Measurements from ENCODE around the gene PRR15L.

The PRR15L gene

DNA sequence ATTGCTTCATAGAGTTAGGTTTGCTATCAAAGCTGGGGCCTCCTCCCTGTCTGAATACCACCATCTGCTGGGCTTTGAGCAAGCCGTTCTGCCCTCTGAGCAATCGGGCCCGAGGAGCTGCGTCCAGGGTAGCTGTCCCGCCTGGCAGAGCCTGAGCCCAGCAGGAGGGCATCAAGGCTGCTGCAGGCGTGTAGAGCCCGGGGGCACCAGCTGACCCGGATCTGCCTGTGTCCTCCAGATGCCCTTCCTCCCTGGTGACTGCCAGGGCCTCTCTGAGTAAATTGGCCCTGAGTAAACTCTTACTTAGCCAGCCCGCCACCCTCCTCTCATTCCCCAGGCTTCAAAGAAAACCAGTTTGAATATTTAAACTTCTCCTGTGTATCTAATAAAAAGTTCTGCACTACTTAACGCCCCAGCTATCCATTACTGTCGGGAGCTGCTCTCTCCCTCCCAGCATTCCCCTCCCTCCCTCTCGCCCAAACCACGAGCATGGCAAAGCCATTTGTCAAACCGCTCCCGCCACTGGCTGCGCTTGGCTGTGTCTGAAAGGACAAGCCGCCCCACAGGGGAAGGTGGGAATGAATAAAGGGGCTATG lies 29.7 kb upstream of the PRR15L start:
- FAIRE-seq, result no peak

DNA sequence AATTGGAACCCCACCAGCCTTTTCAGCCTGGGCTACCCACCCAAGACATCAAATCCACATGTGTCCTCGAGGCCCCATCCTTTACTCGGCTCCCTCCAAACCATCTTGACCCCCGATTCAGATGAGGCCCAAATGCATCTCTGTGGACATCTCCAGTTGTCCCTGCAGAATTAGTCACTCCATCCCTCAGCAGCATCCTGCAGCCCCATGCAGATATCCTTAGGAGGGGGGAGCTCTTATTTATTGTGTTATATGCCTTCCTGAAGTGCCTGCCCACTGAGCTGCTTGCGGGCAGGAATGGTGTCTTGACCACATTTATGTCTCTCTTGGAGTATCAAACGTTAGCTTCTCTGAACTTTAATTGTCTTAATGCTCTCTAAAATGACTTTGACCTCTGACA lies 28.8 kb upstream of the PRR15L start:
- FAIRE-seq, result no peak

DNA sequence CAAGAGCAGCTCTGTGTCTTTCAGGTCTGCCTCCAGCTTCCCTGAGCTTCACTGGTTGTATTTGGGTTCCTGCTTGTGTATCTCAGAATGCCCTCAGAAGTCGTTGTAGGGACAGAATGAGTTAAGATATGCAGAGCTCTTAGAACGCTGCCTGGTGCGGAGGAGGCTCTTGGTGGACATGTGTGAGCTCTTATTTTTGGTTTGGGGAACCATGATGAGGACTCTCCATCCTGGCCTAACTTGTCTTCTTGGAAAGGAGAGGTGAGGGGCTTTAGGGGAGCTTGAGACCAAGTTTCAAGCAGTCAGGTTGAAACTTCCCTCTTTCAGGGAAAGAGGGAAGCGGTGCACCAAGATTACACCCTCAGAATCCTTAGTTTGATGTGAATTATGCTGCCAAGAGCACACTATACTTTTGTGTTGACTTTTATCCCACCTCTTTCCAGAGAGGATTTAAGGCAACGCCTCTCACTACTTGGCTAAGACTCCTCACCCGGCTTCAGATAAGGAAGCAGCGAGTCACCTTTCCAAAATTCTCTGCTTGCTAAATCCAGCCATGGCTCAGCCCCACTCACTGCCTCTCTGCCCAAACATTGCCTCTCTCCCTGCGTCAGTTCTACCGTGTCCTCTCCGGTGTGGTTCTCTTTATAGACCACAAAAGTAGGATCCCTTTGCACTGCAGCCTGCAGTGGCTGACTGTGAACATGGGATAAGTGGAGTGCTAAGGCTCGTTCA lies 26.0 kb upstream of the PRR15L start:
- FAIRE-seq, result no peak

DNA sequence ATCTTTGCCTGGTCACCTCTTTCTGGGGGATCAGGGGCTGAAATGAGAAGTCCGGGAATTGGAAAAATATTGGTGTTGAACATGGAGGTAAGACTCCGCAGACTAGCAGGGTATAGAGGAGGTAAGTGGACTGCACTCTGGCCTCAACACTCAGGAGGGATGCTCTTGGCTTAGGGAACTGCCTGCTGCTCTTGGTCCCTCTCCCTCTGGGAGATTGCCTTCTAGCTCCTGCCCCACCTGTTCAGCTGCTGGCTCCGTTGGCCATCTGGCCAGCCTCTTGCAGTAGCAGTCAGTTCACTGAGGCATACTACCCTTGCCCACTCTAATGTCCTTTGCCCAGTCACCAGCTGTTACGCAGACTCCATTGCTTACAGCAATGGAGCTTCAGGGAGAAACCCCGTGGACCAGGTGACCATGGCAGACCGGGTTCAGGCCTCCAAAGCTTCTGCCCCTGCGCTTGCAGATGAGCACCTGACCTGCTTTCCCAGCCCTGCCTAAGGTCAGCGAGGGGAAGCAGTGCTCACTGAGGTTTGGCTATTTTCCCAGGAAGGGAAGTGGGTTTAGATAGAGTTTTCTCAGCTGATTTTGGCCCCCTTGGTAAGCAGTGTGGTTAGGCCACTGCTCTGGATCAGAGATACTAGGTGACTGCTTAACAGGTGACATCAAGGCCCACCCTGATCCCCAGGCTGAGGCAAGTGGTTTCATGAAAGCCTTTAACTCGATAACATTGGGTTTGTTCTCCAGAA lies 25.1 kb upstream of the PRR15L start:
- no peak for FAIRE-seq

DNA sequence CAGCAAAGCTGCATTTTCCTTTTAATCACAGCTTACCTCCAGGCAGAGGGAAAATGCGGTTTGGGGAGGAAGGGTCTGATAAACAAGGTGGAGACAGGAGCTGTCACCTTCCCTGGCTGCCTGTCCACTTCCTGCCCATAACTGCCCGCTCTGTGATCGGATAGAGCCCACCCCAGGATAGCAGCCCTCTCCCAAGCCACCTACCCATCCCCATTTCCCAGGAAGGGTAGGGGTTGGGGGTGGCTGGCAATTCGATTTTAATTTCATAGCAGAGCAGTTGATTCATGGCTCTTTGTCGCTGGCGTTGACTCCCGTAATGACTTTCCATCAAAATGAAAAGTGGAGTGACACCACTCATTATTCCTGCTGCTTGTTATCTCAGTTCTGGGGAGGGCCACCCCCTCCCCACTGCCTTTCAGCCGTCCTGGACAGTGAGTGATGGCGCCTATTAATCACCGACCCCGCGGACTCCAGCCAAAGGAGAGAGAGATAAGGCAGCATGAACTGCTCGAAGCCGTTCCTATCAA lies 24.5 kb upstream of the PRR15L start:
- no peak for FAIRE-seq

DNA sequence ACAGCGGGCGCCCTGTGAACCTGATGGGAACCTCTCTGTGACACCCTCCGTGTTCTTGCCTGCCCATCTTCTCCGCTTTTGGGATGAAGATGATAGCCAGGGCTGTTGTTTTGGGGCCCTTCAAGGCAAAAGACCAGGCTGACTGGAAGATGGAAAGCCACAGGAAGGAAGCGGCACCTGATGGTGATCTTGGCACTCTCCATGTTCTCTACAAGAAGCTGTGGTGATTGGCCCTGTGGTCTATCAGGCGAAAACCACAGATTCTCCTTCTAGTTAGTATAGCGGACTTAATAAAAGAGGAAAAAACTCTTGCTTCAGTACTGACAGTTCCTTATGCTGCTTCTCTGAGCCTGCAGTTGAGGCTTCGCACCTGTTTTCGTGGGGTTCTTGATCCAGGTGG lies 23.8 kb upstream of the PRR15L start:
- FAIRE-seq, result no peak

DNA sequence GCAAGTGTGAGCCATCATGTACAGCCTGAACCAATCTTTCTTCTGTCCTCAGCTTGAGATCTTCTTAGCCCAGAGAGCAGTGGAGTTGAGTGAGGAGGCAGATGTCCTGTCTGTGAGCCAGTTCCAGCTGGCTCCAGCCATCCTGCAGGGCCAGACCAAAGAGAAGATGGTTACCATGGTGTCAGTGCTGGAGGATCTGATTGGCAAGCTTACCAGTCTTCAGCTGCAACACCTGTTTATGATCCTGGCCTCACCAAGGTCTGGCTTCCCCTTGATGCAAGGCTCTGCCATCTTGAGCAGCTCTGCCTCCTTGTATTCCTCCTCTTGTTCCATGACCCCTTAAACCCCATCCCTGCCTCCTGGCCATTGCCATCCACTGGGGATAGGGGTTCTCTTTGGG lies 22.9 kb upstream of the PRR15L start:
- no peak for FAIRE-seq

DNA sequence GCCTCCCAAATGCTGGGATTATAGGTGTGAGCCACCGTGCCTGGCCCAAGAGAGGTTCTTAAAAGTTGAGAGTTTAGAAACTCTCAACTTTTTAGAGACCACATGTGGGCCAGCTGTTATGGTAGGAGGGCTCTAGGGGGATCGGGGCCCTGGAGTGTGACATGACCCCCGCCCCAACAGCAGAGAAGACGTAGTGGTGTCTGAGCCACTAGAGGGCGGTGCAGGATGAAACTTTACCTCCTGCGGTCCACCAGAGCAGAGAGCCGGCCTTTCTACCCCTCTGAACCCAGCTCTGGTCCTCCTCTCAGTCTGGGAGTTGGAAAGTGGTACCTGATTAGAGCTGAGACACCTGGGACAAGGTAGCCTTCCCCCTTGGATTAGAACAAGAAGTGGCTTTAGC lies 20.6 kb upstream of the PRR15L start:
- no peak for FAIRE-seq

DNA sequence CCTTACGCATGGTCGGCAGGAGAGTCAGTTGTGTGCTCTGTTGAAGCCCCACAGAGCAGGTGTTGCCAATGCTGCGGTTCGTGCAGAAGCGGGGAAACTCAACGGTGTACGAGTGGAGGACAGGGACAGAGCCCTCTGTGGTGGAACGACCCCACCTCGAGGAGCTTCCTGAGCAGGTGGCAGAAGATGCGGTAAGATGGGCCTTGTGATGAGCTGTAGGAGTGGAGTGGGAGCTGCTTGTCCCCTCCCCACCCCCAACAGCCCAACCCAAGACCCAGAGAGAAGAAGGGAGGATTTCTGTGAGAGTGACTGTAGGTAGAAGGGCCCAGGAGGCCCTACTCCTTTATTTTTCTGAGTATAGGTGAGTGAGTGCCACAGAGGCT lies 18.1 kb upstream of the PRR15L start:
- FAIRE-seq, result no peak

DNA sequence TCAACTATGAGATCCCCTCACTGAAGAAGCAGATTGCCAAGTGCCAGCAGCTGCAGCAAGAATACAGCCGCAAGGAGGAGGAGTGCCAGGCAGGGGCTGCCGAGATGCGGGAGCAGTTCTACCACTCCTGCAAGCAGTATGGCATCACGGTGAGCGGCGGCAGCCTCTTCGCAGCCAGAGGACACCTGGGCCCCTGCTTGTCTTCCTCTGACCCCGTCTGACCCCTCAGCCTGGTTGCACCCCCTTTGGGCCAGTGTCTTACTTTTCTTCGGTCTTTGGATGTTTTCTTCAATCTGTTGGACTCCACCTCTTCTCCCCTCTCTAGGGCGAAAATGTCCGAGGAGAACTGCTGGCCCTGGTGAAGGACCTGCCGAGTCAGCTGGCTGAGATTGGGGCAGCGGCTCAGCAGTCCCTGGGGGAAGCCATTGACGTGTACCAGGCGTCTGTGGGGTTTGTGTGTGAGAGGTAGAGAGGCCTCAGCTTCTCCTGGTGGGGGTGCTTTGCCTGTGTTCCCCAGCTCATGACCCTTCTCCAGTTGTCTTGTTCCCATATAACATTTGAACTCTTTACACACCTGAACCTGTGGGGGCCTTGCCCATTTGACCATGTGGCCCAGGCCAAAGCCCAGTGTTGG lies 17.6 kb upstream of the PRR15L start:
- no peak for FAIRE-seq

DNA sequence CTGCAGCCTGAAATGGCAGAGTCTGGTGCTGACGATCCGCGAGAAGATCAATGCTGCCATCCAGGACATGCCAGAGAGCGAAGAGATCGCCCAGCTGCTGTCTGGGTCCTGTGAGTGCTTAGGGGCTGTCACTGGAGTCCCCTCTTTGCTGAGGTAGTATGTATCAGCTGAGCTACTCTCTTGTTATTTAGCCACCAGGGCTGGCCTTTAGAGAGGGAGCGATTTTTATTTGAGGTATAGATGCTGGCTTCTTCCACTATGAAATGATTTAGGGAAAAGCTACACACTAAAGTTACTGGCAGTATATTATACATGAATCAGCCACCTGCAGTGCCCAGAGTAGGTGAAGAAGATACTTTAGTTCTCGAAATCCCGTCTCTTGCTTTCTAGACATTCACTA lies 15.9 kb upstream of the PRR15L start:
- no peak for FAIRE-seq

DNA sequence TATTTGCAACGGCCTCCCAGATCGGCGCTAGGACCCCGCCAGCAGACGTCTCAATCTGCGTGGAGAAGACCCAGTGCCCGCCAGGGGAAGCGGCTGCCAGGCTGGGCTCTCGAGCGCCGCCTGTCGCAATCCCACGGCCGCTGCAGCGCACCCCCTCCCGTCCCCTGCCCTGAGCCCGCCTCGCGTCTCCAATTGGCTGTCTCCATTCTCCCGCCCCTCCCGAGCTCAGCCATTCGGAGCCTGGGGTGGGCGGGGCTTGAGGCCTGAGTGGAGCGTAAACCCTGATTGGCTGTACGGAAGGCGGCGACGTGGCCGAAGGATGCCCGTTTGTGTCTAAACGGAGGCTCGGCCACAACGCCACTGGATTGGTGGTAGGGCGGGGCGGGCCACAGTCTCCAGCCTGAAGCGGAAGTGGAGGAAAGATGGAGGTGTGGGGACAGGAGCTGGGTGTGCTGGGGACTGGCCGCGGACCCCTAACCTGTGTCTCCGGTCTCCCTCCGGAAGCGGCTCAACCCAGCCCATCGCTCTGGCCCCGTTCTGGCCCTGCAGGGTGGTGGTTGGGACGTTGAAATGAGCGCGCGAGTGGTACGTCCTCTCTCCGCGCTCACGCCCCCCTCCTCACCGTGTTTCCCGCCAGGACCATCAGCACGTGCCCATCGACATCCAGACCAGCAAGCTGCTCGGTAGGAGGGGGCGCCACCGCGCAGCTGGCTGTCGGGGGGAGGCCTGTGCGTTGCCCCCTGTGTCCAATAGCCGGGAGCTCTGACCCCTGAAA lies 13.2 kb upstream of the PRR15L start, which contains the start of gene CDK5RAP3:
Gene CDK5RAP3, plus strand, starts transcription at position 389 of the 775 bp plus-strand sequence. Its CDS starts 34 bp downstream, at position 423.
- peak; percentile 47 for FAIRE-seq

DNA sequence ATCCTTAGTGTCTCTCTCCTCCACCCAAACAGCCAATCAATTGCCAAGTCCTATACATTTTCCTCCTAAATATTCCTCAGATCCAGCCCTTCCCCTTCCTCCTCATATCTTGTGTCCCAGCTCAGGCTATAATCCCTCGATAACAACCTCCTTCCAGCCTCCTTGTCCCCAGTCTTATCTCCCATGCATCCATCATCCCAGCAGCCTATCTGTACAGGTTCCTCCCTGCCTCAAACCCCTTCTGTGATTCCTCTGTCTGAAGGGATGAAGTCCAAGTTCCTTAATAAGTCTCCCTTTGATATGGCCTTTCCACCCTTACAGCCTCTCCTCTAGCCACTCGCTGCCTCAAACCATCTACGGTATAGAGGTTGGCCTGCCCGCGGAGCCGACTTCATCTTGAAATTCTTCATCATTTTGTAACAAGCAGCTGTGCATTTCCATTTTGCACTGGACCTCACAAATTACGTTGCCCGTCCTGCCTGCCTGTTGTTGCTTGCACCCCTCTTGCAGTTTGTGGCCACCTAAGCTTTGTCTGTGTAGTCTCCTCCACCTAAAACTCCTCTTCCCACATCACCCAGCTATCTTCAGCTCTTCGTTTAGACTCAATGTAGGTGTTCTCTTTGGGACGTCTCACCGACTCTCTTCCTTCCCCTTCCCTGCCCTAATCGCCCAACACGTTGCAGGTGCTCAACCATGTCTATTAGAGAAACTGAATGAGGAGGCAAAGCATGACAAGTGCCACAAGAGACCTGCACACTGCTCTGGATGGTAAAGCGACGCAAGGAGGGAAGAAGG lies 12.4 kb upstream of the PRR15L start:
- FAIRE-seq, result no peak

DNA sequence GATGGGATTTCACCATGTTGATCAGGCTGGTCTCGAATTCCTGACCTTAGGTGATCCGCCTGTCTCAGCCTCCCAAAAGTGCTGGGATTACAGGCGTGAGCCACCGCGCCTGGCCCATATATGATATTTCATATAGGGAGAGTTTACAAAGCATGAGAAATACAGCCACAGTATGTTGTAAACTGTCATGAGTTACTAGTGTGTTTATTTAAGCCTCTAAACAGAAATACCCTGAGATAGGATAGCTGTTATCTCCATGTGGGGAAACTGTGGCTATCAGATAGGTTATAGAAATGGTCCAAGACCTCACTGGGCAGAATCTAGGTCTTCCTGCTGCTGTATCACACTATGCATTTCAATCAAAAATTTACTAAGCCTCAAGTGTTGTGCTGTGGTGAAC lies 11.2 kb upstream of the PRR15L start:
- FAIRE-seq, result no peak

DNA sequence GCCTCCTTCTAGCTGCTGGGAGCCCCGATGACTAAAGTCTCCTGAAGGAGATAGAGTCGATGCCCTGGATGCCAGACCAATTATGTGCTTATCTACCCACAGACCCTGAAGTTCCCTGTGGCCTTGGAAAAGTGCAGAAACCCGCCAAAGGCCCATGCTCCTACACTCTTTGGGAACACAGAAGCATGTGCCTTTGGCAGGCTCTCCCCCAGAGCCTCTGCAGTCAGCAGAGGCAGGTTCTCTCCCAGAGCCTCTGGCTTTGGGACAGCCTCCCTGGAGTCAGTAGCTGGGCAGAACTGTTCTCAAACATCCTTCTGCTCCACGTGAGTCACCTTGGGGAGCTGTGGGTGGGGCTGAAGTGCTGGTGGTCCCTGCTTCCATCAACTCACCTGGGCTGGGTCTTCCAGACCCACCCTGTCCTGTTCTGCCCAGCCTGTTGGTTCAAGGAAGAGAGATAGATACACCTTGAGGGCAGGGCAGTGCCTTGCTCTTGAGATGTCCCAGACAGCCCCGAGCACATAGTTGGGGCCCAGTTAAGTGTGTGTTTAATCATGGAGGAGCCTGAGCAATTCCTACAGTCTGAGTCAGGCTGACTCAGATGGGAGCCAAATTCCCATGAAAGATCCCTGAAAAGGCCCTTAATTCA lies 10.0 kb upstream of the PRR15L start:
- FAIRE-seq, result no peak

DNA sequence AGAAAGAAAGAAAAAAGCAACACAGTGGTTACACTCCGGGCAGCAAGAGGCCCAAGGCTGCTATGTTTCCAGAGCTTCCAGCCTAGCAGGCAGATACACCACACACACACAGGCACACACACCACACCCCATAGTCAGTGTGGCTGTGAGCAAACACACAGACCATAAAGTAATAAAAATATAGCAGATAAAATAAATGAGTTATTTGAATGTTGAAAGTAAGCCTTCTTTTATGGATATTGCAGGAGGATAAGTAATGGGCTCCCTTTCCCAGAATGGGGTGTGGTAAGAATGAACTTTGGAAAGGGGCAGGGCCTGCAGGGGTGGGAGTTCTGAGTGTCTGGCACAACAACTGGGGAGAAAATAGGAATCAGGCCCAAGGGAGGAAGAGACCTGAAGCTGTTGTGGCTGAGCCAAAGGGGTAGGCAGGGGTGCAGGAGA lies 8.4 kb upstream of the PRR15L start:
- FAIRE-seq, result no peak

DNA sequence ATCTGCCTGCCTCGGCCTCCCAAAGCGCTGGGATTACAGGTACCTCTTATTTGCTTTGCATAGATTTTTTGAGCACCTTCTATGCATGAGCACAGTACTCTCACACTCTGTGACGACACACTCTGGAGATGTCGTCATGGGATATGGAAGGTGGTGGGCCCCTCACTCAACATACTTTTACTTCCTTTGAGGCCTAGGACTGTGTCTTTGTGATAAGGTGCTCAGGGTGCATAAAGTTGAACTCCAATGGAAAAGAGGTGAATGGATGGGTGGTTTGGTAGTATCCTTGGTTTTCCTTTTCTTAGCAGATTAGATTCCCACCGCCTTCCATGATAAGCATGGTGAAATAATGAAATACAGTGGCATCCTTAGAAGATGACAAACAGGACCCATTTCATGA lies 7.2 kb upstream of the PRR15L start:
- FAIRE-seq, result no peak

DNA sequence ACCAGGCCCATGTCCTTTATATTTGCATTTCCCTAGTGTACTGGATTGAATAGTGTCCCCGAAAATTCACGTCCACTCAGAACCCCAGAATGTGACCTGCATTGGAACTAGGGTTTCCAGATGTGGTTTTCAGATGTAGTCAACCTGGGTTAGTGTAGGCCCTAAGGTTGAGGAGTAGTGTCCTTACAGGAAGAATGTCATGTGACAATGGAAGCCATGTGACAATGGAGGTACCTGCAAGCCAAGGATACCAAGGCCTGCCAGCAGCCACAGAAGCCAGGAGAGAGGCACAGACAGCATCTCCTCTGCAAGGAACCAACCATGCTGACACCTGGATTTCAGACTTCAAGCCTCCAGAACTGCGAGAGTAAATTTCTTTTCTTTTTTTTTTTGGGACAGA lies 5.2 kb upstream of the PRR15L start:
- no peak for FAIRE-seq

DNA sequence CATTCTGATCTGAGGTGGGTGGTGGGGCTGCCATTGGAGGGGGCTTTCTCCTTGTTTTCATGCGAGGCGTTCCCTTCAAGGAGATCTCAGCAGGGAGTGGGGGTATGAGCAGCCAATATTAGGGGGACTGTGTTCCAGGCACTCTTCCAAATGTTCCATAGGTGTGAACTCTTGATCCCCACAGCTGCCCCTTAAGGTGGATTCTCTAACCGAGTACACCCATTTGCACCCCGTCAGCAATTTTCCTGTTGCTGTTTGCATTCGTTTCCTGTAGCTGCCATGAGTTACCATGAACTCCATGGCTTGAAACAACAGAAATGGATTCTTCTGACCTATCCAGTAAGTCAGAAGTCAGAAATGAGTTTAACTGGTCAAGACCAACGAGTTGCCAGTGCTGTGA lies 3.7 kb upstream of the PRR15L start:
- no peak for FAIRE-seq

DNA sequence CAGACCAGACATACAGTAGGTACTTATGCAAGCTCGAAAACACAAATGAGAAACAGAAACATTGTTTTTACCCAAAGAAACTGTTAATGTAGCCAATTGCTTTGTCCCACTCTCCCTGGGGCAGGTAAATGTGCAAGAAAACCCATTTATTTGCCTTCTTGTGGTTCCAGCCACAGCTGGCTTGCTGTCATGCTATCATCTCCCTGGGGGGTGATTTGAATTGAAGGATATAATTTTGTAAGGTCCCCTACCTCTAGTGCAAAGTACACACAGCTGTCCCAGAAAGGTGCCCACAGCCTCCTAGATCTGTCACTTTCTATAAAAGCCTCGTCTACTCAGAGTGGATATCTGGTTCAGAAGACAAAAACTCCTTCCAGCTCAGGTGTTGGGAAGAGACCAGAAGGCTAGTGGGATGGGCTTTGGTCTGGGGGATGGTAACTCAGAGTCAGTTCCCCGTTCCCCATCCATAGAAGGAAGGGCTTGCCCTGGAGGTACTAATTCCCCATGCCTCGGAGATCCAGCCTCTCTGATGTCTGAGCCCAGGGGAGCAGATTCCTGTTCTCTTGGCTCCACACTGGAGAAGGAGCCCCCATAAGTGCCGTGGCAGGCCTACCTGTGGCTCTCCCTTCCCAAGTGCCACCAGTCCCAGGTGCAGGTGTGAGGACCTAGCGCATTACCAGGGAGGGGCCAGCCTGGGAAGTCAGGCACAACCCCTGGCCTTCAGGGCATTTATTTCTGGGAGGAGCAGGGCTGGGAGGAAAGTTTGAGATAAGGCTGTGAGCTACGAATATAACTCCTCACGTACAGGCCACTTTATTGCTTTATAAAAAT lies 2.4 kb upstream of the PRR15L start:
- FAIRE-seq, result no peak

Data from islet of Langerhans (tissue), 1 donor.